Trophoblast cell (in vitro differentiated cells and primary cell): ENCODE measurements around the gene BANF2.

Source experiments
- DNase-seq, 2 donors: peaks; one replicate each; pipeline ENCODE4 v3.0.0-alpha.2; 2016
- H2AFZ ChIP-seq: 2 replicates; pipeline ENCODE4 v1.6.1; 2013; ENCODE audit warnings: low read length, moderate library complexity, mild to moderate bottlenecking; ENCODE audit not compliant: insufficient read depth, poor library complexity
- H2AK5ac ChIP-seq: 2 replicates; pipeline ENCODE4 v1.6.1; 2013; ENCODE audit warnings: mild to moderate bottlenecking, low read length
- H2BK120ac ChIP-seq: 2 replicates; pipeline ENCODE4 v1.6.1; 2013; ENCODE audit warnings: low read length, mild to moderate bottlenecking, moderate library complexity; ENCODE audit not compliant: insufficient read depth, poor library complexity
- H2BK12ac ChIP-seq: 2 replicates; pipeline ENCODE4 v1.6.1; 2013; ENCODE audit warnings: mild to moderate bottlenecking, low read length, moderate library complexity
- H2BK5ac ChIP-seq: 2 replicates; pipeline ENCODE4 v1.6.1; 2013; ENCODE audit warnings: low read length, low read depth, moderate library complexity, mild to moderate bottlenecking; ENCODE audit not compliant: poor library complexity
- H3K14ac ChIP-seq: 2 replicates; pipeline ENCODE4 v1.6.1; 2013; ENCODE audit warnings: mild to moderate bottlenecking, low read length
- H3K18ac ChIP-seq: 2 replicates; pipeline ENCODE4 v1.6.1; 2013; ENCODE audit warnings: mild to moderate bottlenecking, low read length
- H3K23ac ChIP-seq: 2 replicates; pipeline ENCODE4 v1.6.1; 2013; ENCODE audit warnings: low read length
- H3K27ac ChIP-seq: 2 replicates; pipeline ENCODE4 v1.5.1; 2013; ENCODE audit warnings: low read depth, mild to moderate bottlenecking, inconsistent platforms, low read length, moderate library complexity
- H3K27me3 ChIP-seq: 2 replicates; pipeline ENCODE4 v1.6.1; 2013; ENCODE audit warnings: inconsistent platforms, mild to moderate bottlenecking, low read length, moderate library complexity; ENCODE audit not compliant: insufficient read depth
- H3K36me3 ChIP-seq, 2 experiments: 1 replicate in 1 of 2; 2 replicates in 1 of 2; pipeline ENCODE4 v1.6.1; 2013; ENCODE audit warnings: low read length in 2 of 2, mild to moderate bottlenecking in 2 of 2, moderate library complexity in 1 of 2; ENCODE audit not compliant: insufficient read depth in 2 of 2, control insufficient read depth in 1 of 2
- H3K4ac ChIP-seq: 2 replicates; pipeline ENCODE4 v1.6.1; 2013; ENCODE audit warnings: low read depth, mild to moderate bottlenecking, low read length, moderate library complexity
- H3K4me1 ChIP-seq, 2 experiments: 1 replicate in 1 of 2; 2 replicates in 1 of 2; pipeline ENCODE4 v1.6.1; 2013; ENCODE audit warnings: low read length in 2 of 2, mild to moderate bottlenecking in 2 of 2, moderate library complexity in 1 of 2; ENCODE audit not compliant: insufficient read depth in 2 of 2, control insufficient read depth in 1 of 2
- H3K4me2 ChIP-seq: 2 replicates; pipeline ENCODE4 v1.6.1; 2013; ENCODE audit warnings: inconsistent platforms, mild to moderate bottlenecking, low read length, moderate library complexity
- H3K4me3 ChIP-seq: 2 replicates; pipeline ENCODE4 v1.5.1; 2013; ENCODE audit warnings: mild to moderate bottlenecking, low read depth, low read length, inconsistent platforms
- H3K79me1 ChIP-seq: one replicate; pipeline ENCODE4 v1.6.1; 2013; ENCODE audit warnings: low read length
- H3K79me2 ChIP-seq: 2 replicates; pipeline ENCODE4 v1.6.1; 2013; ENCODE audit warnings: low read length, mild to moderate bottlenecking; ENCODE audit not compliant: control insufficient read depth, insufficient read depth, poor library complexity
- H3K9ac ChIP-seq: 2 replicates; pipeline ENCODE4 v1.6.1; 2013; ENCODE audit warnings: mild to moderate bottlenecking, low read length
- H3K9me3 ChIP-seq: 2 replicates; pipeline ENCODE4 v1.6.1; 2013; ENCODE audit warnings: low read depth, mild to moderate bottlenecking, control low read depth, inconsistent platforms, low read length; ENCODE audit not compliant: insufficient read depth
- H4K12ac ChIP-seq: 2 replicates; pipeline ENCODE4 v1.6.1; 2013; ENCODE audit warnings: low read depth, mild to moderate bottlenecking, low read length, moderate library complexity
- H4K8ac ChIP-seq: 2 replicates; pipeline ENCODE4 v1.6.1; 2013; ENCODE audit warnings: low read depth, mild to moderate bottlenecking, low read length, moderate library complexity
- H4K91ac ChIP-seq: one replicate; pipeline ENCODE4 v1.6.1; 2013; ENCODE audit warnings: low read depth, mild to moderate bottlenecking, low read length, moderate library complexity
- WGBS: extraction: QIAGEN DNeasy Blood & Tissue Kit; methylation state at CpG from one replicate; pipeline ENCODE4 v1.1.7; 2013; ENCODE audit warnings: missing lambda C conversion rate; ENCODE audit not compliant: insufficient read length, insufficient coverage; ENCODE audit errors: extremely low coverage; 5-methylcytosine and 5-hydroxymethylcytosine counted together

BANF2 gene

DNA sequence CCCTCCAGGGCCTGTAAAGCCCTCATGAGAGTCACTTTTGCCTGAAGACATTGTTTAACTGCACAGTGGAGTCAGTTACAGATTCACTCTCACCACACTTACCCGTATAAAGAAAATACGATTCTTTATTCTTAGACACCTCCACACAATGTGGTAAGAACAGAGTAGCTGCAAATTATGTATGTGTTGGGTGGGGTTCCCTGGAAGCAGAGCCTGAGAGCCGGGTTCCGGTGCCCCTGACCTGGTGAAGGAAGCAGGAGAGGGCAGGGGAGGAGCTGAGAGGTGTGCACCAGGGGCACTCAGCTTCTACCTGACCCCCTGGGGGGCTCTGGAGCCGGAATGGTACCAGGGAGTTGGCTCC is 11.5 kb downstream of the BANF2 start:
- H3K18ac ChIP-seq: no peak overlapping the region
- no peak overlapping the region for H3K4me3 ChIP-seq
- WGBS: no CpG with 5 or more reads among the region's 5 CpGs
- no peak overlapping the region for H3K9ac ChIP-seq
- no peak overlapping the region for H4K8ac ChIP-seq
- H2AFZ ChIP-seq: no peak overlapping the region
- H3K4ac ChIP-seq: no peak overlapping the region
- no peak overlapping the region for H2BK12ac ChIP-seq
- H3K79me2 ChIP-seq: no peaks in the 10 kb centered on the region
- no peak overlapping the region for H3K4me2 ChIP-seq
- H3K36me3 ChIP-seq: no peaks in the 10 kb centered on the region
- no peak overlapping the region for H2BK120ac ChIP-seq
- H2AK5ac ChIP-seq: no peak overlapping the region
- H3K4me1 ChIP-seq: no peaks in the 10 kb centered on the region
- DNase-seq: no peak
- H3K27me3 ChIP-seq: no peaks in the 10 kb centered on the region
- no peak overlapping the region for H3K27ac ChIP-seq
- H3K9me3 ChIP-seq: no peaks in the 10 kb centered on the region
- no peak overlapping the region for H2BK5ac ChIP-seq
- H4K91ac ChIP-seq: no peak overlapping the region
- no peak overlapping the region for H3K23ac ChIP-seq
- H3K79me1 ChIP-seq: no peaks in the 10 kb centered on the region
- H4K12ac ChIP-seq: no peak overlapping the region
- no peak overlapping the region for H3K14ac ChIP-seq

DNA sequence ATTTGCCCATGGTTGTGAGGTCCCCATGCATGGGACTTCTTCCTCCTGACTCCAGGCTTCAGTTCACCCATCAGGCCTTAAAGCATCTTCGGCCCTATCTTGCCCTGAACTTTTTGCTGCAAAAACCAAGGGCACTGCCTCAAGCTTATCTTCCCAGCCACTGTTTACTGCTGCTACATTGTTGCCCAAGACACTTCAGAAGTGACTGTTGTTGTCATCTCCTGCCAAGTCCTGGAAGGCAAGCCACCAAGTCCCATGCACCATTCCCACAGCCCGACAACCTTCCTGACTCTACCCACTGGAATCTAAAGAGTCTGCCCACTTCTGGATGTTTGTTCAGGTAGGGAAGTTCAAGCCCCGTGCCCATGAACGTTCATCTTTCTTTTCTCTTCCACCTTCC is 12.4 kb downstream of the BANF2 start:
- WGBS: no CpG with 5 or more reads among the region's 4 CpGs
- H2BK12ac ChIP-seq: no peak overlapping the region
- H2AFZ ChIP-seq: no peak overlapping the region
- no peaks in the 10 kb centered on the region for H3K27me3 ChIP-seq
- H3K23ac ChIP-seq: no peak overlapping the region
- H3K4me3 ChIP-seq: no peak overlapping the region
- H2BK120ac ChIP-seq: no peak overlapping the region
- no peak overlapping the region for H2BK5ac ChIP-seq
- H3K4me2 ChIP-seq: no peak overlapping the region
- H3K27ac ChIP-seq: no peak overlapping the region
- no peaks in the 10 kb centered on the region for H3K9me3 ChIP-seq
- H3K4me1 ChIP-seq: no peaks in the 10 kb centered on the region
- H2AK5ac ChIP-seq: no peak overlapping the region
- H3K18ac ChIP-seq: no peak overlapping the region
- no peaks in the 10 kb centered on the region for H3K36me3 ChIP-seq
- no peak overlapping the region for H3K14ac ChIP-seq
- H4K12ac ChIP-seq: no peak overlapping the region
- H3K9ac ChIP-seq: no peak overlapping the region
- H4K8ac ChIP-seq: no peak overlapping the region
- H4K91ac ChIP-seq: no peak overlapping the region
- DNase-seq: no peak
- H3K79me1 ChIP-seq: no peaks in the 10 kb centered on the region
- no peaks in the 10 kb centered on the region for H3K79me2 ChIP-seq
- no peak overlapping the region for H3K4ac ChIP-seq

DNA sequence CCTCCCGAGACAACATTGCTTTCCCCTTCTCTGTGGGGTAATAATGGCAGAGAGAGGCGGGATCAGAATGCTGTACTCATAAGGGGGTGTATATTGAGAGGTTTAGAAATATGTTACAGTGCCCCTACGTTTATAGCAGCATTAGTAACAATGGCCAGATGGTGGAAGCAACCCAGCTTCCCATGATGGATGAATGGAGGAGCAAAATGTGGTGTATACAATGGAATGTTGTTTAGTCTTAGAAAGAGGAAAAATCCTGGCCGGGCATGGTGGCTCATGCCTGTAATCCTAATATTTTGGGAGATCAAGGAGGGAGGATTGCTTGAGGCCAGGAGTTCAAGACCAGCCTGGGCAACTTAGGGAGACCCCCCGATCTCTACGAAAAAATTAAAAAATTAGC is 12.9 kb downstream of the BANF2 start:
- no peaks in the 10 kb centered on the region for H3K27me3 ChIP-seq
- H4K91ac ChIP-seq: no peak overlapping the region
- no peak overlapping the region for H3K18ac ChIP-seq
- no peaks in the 10 kb centered on the region for H3K9me3 ChIP-seq
- no peak overlapping the region for H2AFZ ChIP-seq
- H3K14ac ChIP-seq: no peak overlapping the region
- no peak overlapping the region for H3K9ac ChIP-seq
- WGBS: no CpG with 5 or more reads among the region's 6 CpGs
- H4K12ac ChIP-seq: no peak overlapping the region
- no peak for DNase-seq
- no peak overlapping the region for H3K27ac ChIP-seq
- H2BK5ac ChIP-seq: no peak overlapping the region
- H3K4ac ChIP-seq: no peak overlapping the region
- H3K4me3 ChIP-seq: no peak overlapping the region
- no peak overlapping the region for H3K23ac ChIP-seq
- no peaks in the 10 kb centered on the region for H3K36me3 ChIP-seq
- H2BK12ac ChIP-seq: no peak overlapping the region
- H3K79me2 ChIP-seq: no peaks in the 10 kb centered on the region
- H2BK120ac ChIP-seq: no peak overlapping the region
- H3K4me1 ChIP-seq: no peaks in the 10 kb centered on the region
- no peak overlapping the region for H4K8ac ChIP-seq
- H3K4me2 ChIP-seq: no peak overlapping the region
- H3K79me1 ChIP-seq: no peaks in the 10 kb centered on the region
- no peak overlapping the region for H2AK5ac ChIP-seq

DNA sequence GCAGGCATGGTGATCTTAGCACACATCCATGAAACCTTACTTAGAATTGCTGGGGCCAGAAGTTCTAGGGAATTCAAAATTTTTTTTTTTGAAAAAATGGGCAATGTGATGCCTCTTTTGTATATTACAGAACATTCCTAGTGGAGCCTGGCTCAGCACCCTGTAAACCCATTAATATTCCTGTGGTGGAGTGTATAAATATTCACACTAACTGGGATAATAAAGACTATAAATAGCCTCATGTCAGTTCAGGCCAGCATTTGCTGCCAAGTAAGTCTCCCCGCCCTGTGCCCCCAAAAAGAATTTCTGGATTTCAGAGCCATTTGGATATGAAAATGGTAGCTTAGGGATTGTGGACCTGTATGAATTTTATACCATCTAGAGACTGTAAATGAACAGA is 14.8 kb downstream of the BANF2 start:
- H3K9me3 ChIP-seq: no peaks in the 10 kb centered on the region
- no peak overlapping the region for H3K9ac ChIP-seq
- no peak for DNase-seq
- no peak overlapping the region for H3K4ac ChIP-seq
- no peaks in the 10 kb centered on the region for H3K79me1 ChIP-seq
- no peak overlapping the region for H2BK12ac ChIP-seq
- no peak overlapping the region for H3K27ac ChIP-seq
- no CpG with 5 or more reads among the region's 1 CpG for WGBS
- no peak overlapping the region for H3K14ac ChIP-seq
- no peaks in the 10 kb centered on the region for H3K27me3 ChIP-seq
- H3K79me2 ChIP-seq: no peaks in the 10 kb centered on the region
- H3K4me2 ChIP-seq: no peak overlapping the region
- no peak overlapping the region for H4K12ac ChIP-seq
- no peak overlapping the region for H4K8ac ChIP-seq
- no peak overlapping the region for H2AFZ ChIP-seq
- peaks cover 0 to under 1% of the 10 kb centered on the region in 2 experiments for H3K4me1 ChIP-seq
- H2BK5ac ChIP-seq: no peak overlapping the region
- no peaks in the 10 kb centered on the region for H3K36me3 ChIP-seq
- H3K18ac ChIP-seq: no peak overlapping the region
- no peak overlapping the region for H2BK120ac ChIP-seq
- H4K91ac ChIP-seq: no peak overlapping the region
- H3K23ac ChIP-seq: no peak overlapping the region
- no peak overlapping the region for H3K4me3 ChIP-seq
- H2AK5ac ChIP-seq: no peak overlapping the region
